Measurements from ENCODE around the gene SPTBN1. TPM values are rescaled to one million over a fixed set of nuclear protein-coding genes. Genes with fewer than 3 reads are reported as not detected.

The SPTBN1 gene
- total and polyA plus RNA-seq, 3 donors from 2014 or later, result 143 to 366 (median 278) TPM

DNA sequence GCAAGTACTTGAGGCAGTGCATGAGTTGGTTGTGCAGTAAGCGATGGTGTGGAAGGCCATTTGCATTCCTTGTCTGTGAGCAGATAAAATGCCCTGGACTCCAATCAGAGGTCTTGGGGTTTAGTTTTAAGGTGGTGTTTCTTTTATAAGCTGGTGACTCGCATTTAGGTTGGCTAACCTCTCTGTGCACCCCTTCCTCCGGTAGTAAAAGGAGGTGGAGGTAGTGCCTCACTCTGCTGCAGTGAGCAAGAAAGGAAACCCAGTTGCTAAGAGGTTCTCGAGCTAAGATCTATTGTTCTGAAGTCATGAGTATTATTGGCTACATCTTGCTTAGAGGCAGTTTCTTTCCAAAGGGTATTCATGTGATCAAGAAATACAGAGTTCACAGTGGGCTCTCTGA is 193.1 kb downstream of the SPTBN1 start:
- Histone ChIP-seq H3K9me3 (no peaks in the 10 kb centered on the region), H3K27me3 (no peaks in the 10 kb centered on the region), H3K27ac (no peak overlapping the region), H3K4me1 (peaks cover 4% of the 10 kb centered on the region), H3K4me3 (no peak overlapping the region), H3K36me3 (ENCODE audit: low read depth, missing control alignments) (no peaks in the 10 kb centered on the region)
- TF ChIP-seq POLR2A (IDR thresholded peaks at IDR 0.05), result no peak
- TF ChIP-seq, protein P1, sequence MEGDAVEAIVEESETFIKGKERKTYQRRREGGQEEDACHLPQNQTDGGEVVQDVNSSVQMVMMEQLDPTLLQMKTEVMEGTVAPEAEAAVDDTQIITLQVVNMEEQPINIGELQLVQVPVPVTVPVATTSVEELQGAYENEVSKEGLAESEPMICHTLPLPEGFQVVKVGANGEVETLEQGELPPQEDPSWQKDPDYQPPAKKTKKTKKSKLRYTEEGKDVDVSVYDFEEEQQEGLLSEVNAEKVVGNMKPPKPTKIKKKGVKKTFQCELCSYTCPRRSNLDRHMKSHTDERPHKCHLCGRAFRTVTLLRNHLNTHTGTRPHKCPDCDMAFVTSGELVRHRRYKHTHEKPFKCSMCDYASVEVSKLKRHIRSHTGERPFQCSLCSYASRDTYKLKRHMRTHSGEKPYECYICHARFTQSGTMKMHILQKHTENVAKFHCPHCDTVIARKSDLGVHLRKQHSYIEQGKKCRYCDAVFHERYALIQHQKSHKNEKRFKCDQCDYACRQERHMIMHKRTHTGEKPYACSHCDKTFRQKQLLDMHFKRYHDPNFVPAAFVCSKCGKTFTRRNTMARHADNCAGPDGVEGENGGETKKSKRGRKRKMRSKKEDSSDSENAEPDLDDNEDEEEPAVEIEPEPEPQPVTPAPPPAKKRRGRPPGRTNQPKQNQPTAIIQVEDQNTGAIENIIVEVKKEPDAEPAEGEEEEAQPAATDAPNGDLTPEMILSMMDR (IDR thresholded peaks at IDR 0.05), result no peak
- DNase-seq, result no peak
- intact Hi-C loops (cut with DNase I; ENCODE audit: low total_unique reads), result no loop called here
- WGBS, 2 donors, result 97 to 98% methylated on average over 4 of the region's 4 CpGs

DNA sequence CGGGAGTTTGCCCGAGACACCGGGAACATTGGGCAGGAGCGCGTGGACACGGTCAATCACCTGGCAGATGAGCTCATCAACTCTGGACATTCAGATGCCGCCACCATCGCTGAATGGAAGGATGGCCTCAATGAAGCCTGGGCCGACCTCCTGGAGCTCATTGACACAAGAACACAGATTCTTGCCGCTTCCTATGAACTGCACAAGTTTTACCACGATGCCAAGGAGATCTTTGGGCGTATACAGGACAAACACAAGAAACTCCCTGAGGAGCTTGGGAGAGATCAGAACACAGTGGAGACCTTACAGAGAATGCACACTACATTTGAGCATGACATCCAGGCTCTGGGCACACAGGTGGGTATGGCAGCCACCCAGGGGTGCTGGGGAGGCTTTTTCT is 193.5 kb downstream of the SPTBN1 start:
- no peaks in the 10 kb centered on the region for H3K9me3 ChIP-seq
- H3K4me1 ChIP-seq, result peaks cover 4% of the 10 kb centered on the region
- WGBS, 2 donors, result 93 to 94% methylated on average over 12 of the region's 12 CpGs
- TF ChIP-seq, protein P1 (IDR thresholded peaks at IDR 0.05), result no peak
- TF ChIP-seq POLR2A (IDR thresholded peaks at IDR 0.05), result no peak
- H3K27ac ChIP-seq, result no peak overlapping the region
- H3K27me3 ChIP-seq, result no peaks in the 10 kb centered on the region
- DNase-seq, result no peak
- no peaks in the 10 kb centered on the region for H3K36me3 ChIP-seq (ENCODE audit: low read depth, missing control alignments)
- intact Hi-C loops (cut with DNase I; ENCODE audit: low total_unique reads), result no loop called here
- no peak overlapping the region for H3K4me3 ChIP-seq

DNA sequence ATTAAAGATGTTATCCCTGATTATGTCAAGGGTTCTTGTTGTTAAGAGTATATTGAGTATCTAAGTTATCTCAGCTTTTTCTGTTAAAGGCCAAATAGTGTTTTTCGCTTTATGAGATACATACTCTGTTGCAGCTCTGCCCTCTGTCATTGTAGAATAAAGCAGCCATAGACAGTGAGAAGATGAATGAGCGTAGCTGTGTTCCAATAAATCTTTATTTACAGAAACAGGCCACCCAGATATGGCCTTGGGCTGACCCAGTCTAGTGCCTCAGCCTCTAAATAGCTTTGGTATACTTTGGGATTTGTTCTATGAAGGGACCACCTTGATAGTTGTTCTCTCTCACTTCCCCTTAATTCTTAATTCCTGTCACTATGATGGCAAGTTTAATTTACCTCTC is 194.5 kb downstream of the SPTBN1 start:
- Histone ChIP-seq H3K27me3 (no peaks in the 10 kb centered on the region), H3K4me1 (peaks cover 1% of the 10 kb centered on the region), H3K9me3 (no peaks in the 10 kb centered on the region), H3K27ac (no peak overlapping the region), H3K4me3 (no peak overlapping the region), H3K36me3 (ENCODE audit: low read depth, missing control alignments) (no peaks in the 10 kb centered on the region)
- WGBS, 2 donors, result 78 to 81% methylated on average over 2 of the region's 2 CpGs
- DNase-seq, result no peak
- intact Hi-C loops (cut with DNase I; ENCODE audit: low total_unique reads), result no loop called here
- TF ChIP-seq, protein P1 (IDR thresholded peaks at IDR 0.05), result no peak
- TF ChIP-seq POLR2A (IDR thresholded peaks at IDR 0.05), result no peak

DNA sequence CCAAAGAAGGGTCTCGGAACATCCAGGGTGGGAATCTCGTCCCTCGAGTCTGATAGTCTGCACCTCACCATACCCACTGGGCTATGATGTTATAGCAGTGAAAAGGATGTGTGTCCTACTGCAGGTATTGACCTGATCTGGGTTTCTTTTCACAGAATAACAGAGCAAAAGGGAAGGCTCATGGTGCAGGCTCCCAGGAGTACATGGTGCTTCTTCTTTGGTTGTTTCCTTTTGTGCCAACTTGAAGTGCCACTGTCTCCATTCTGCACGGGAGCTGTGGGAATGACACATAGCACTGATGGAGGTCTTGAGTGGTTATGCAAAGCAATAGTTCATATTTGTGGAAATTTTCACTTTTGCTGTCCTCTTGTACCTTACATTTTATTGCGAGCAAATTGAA is 195.2 kb downstream of the SPTBN1 start:
- DNase-seq, result no peak
- H3K9me3 ChIP-seq, result no peaks in the 10 kb centered on the region
- H3K4me1 ChIP-seq, result no peaks in the 10 kb centered on the region
- no peak overlapping the region for H3K4me3 ChIP-seq
- H3K27me3 ChIP-seq, result no peaks in the 10 kb centered on the region
- intact Hi-C loops (cut with DNase I; ENCODE audit: low total_unique reads), result no loop called here
- peaks cover under 1% of the 10 kb centered on the region for H3K36me3 ChIP-seq (ENCODE audit: low read depth, missing control alignments)
- 86 to 96% methylated on average over 5 of the region's 5 CpGs for WGBS, 2 donors
- TF ChIP-seq, protein P1 (IDR thresholded peaks at IDR 0.05), result no peak
- no peak for TF ChIP-seq POLR2A (IDR thresholded peaks at IDR 0.05)
- H3K27ac ChIP-seq, result no peak overlapping the region

DNA sequence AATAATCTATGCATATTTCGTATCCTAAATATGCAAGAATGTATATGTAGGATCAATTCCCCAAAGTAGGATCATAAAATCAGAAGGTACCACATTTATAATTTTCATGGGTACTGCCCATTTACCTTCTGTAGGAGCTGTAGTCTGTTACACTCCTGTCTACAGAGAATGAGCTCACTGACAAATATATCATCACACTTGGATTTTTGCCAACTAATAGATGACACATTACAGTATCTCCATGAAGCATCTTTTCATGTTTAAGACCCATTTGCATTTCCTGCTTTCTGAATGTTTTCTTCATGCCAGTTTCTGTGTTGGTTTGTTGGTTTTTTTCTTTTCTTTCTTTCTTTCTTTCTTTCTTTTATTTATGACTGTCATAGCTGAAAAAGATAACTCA is 196.4 kb downstream of the SPTBN1 start:
- peaks cover 4% of the 10 kb centered on the region for H3K36me3 ChIP-seq (ENCODE audit: low read depth, missing control alignments)
- no peak for DNase-seq
- H3K27me3 ChIP-seq, result no peaks in the 10 kb centered on the region
- intact Hi-C loops (cut with DNase I; ENCODE audit: low total_unique reads), result no loop called here
- no peak overlapping the region for H3K4me3 ChIP-seq
- WGBS, 2 donors, result 81 to 93% methylated on average over 1 of the region's 1 CpG
- H3K4me1 ChIP-seq, result no peaks in the 10 kb centered on the region
- no peak for TF ChIP-seq POLR2A (IDR thresholded peaks at IDR 0.05)
- TF ChIP-seq, protein P1 (IDR thresholded peaks at IDR 0.05), result no peak
- H3K27ac ChIP-seq, result no peak overlapping the region
- no peaks in the 10 kb centered on the region for H3K9me3 ChIP-seq
